Measurements from ENCODE around the gene ASTE1.
"Not testable (repeated sequence)": the region's sequence is repeated elsewhere in the genome, so short reads cannot be mapped to it uniquely, and the experiment has no call there.

Gene ASTE1

GRCh38 chr3:131026321-131027151 lies at the start of gene ASTE1, which contains the start of gene NEK11:
Gene ASTE1 (minus strand): TSS chr3:131026825. CDS start chr3:131025306, 1,519 bp downstream.
Gene NEK11 (plus strand): TSS chr3:131026877. CDS start chr3:131029709, 2,832 bp downstream.
- H3K27ac ChIP-seq (ENCODE audit: low read length): peak within 1 kb of the TSS; percentile 48
- H3K9ac ChIP-seq (ENCODE audit: low read depth, low read length): peak within 1 kb of the TSS; percentile 84; the same call in 1 of the 2 replicates

GRCh38 chr3:131075632-131076328 lies 49.2 kb upstream of the ASTE1 start:
- H3K27ac ChIP-seq (ENCODE audit: low read length): no peak overlapping the region
- H3K4me1 ChIP-seq (ENCODE audit: insufficient read depth, low read length): peaks cover 18% of the 10 kb centered on the region
- no peak overlapping the region for H3K4me3 ChIP-seq (ENCODE audit: low read length)
- no peaks in the 10 kb centered on the region for H3K36me3 ChIP-seq (ENCODE audit: insufficient read depth, low read depth, low read length)
- H3K9me3 ChIP-seq (ENCODE audit: insufficient read depth, low read depth, low read length): no peaks in the 10 kb centered on the region
- no peaks in the 10 kb centered on the region for H3K27me3 ChIP-seq (ENCODE audit: insufficient read depth, low read length)
- no peak overlapping the region for H3K9ac ChIP-seq (ENCODE audit: low read depth, low read length)

More at GRCh38 chr3:131026321-131027151, at the start of gene ASTE1, which contains the start of gene NEK11:
- Histone ChIP-seq H3K4me3 (ENCODE audit: low read length) (peak within 1 kb of the TSS; percentile 87), H3K27me3 (ENCODE audit: insufficient read depth, low read length) (no peaks in the 10 kb centered on the region), H3K36me3 (ENCODE audit: insufficient read depth, low read depth, low read length) (peaks cover 18% of the 10 kb centered on the region; the same call in 1 of the 2 replicates), H3K4me1 (ENCODE audit: insufficient read depth, low read length) (no peaks in the 10 kb centered on the region), H3K9me3 (ENCODE audit: insufficient read depth, low read depth, low read length) (no peaks in the 10 kb centered on the region)

- H3K9ac ChIP-seq (ENCODE audit: low read depth, low read length): no peak overlapping the region
- H3K4me3 ChIP-seq (ENCODE audit: low read length): no peak overlapping the region
- H3K27ac ChIP-seq (ENCODE audit: low read length): no peak overlapping the region
- no peaks in the 10 kb centered on the region for H3K27me3 ChIP-seq (ENCODE audit: insufficient read depth, low read length)
- peaks cover 13% of the 10 kb centered on the region for H3K4me1 ChIP-seq (ENCODE audit: insufficient read depth, low read length)
- H3K9me3 ChIP-seq (ENCODE audit: insufficient read depth, low read depth, low read length): no peaks in the 10 kb centered on the region
- no peaks in the 10 kb centered on the region for H3K36me3 ChIP-seq (ENCODE audit: insufficient read depth, low read depth, low read length)
Measured at GRCh38 chr3:131072845-131073244, 46.2 kb upstream of the ASTE1 start.

- Histone ChIP-seq H3K4me1 (ENCODE audit: insufficient read depth, low read length) (peaks cover 5% of the 10 kb centered on the region; the same call in 1 of the 2 replicates), H3K36me3 (ENCODE audit: insufficient read depth, low read depth, low read length) (no peaks in the 10 kb centered on the region), H3K9me3 (ENCODE audit: insufficient read depth, low read depth, low read length) (no peaks in the 10 kb centered on the region), H3K9ac (ENCODE audit: low read depth, low read length) (no peak overlapping the region), H3K4me3 (ENCODE audit: low read length) (no peak overlapping the region), H3K27me3 (ENCODE audit: insufficient read depth, low read length) (no peaks in the 10 kb centered on the region), H3K27ac (ENCODE audit: low read length) (no peak overlapping the region)
Measured at GRCh38 chr3:131072099-131072559, 45.5 kb upstream of the ASTE1 start.

- H3K9ac ChIP-seq (ENCODE audit: low read depth, low read length): no peak overlapping the region
- no peaks in the 10 kb centered on the region for H3K36me3 ChIP-seq (ENCODE audit: insufficient read depth, low read depth, low read length)
- no peaks in the 10 kb centered on the region for H3K27me3 ChIP-seq (ENCODE audit: insufficient read depth, low read length)
- H3K4me1 ChIP-seq (ENCODE audit: insufficient read depth, low read length): no peaks in the 10 kb centered on the region
- H3K4me3 ChIP-seq (ENCODE audit: low read length): no peak overlapping the region
- no peak overlapping the region for H3K27ac ChIP-seq (ENCODE audit: low read length)
- H3K9me3 ChIP-seq (ENCODE audit: insufficient read depth, low read depth, low read length): no peaks in the 10 kb centered on the region
Measured at GRCh38 chr3:131067983-131068382, 41.4 kb upstream of the ASTE1 start.

- Histone ChIP-seq H3K9me3 (ENCODE audit: insufficient read depth, low read depth, low read length) (no peaks in the 10 kb centered on the region), H3K4me1 (ENCODE audit: insufficient read depth, low read length) (no peaks in the 10 kb centered on the region), H3K27ac (ENCODE audit: low read length) (no peak overlapping the region), H3K36me3 (ENCODE audit: insufficient read depth, low read depth, low read length) (no peaks in the 10 kb centered on the region), H3K27me3 (ENCODE audit: insufficient read depth, low read length) (no peaks in the 10 kb centered on the region), H3K9ac (ENCODE audit: low read depth, low read length) (no peak overlapping the region), H3K4me3 (ENCODE audit: low read length) (no peak overlapping the region)
Measured at GRCh38 chr3:131053043-131053859, 26.6 kb upstream of the ASTE1 start.

GRCh38 chr3:131050001-131050400 lies 23.4 kb upstream of the ASTE1 start:
- Histone ChIP-seq H3K4me3 (ENCODE audit: low read length) (no peak overlapping the region), H3K9ac (ENCODE audit: low read depth, low read length) (no peak overlapping the region), H3K4me1 (ENCODE audit: insufficient read depth, low read length) (no peaks in the 10 kb centered on the region), H3K9me3 (ENCODE audit: insufficient read depth, low read depth, low read length) (no peaks in the 10 kb centered on the region), H3K36me3 (ENCODE audit: insufficient read depth, low read depth, low read length) (no peaks in the 10 kb centered on the region), H3K27me3 (ENCODE audit: insufficient read depth, low read length) (no peaks in the 10 kb centered on the region), H3K27ac (ENCODE audit: low read length) (no peak overlapping the region)

GRCh38 chr3:131048030-131048429 lies 21.4 kb upstream of the ASTE1 start:
- no peaks in the 10 kb centered on the region for H3K36me3 ChIP-seq (ENCODE audit: insufficient read depth, low read depth, low read length)
- H3K9ac ChIP-seq (ENCODE audit: low read depth, low read length): no peak overlapping the region
- no peak overlapping the region for H3K27ac ChIP-seq (ENCODE audit: low read length)
- no peaks in the 10 kb centered on the region for H3K27me3 ChIP-seq (ENCODE audit: insufficient read depth, low read length)
- H3K4me3 ChIP-seq (ENCODE audit: low read length): no peak overlapping the region
- no peaks in the 10 kb centered on the region for H3K4me1 ChIP-seq (ENCODE audit: insufficient read depth, low read length)
- no peaks in the 10 kb centered on the region for H3K9me3 ChIP-seq (ENCODE audit: insufficient read depth, low read depth, low read length)

GRCh38 chr3:131047582-131047981 lies 21.0 kb upstream of the ASTE1 start:
- no peak overlapping the region for H3K4me3 ChIP-seq (ENCODE audit: low read length)
- no peaks in the 10 kb centered on the region for H3K4me1 ChIP-seq (ENCODE audit: insufficient read depth, low read length)
- no peak overlapping the region for H3K27ac ChIP-seq (ENCODE audit: low read length)
- H3K9me3 ChIP-seq (ENCODE audit: insufficient read depth, low read depth, low read length): no peaks in the 10 kb centered on the region
- no peak overlapping the region for H3K9ac ChIP-seq (ENCODE audit: low read depth, low read length)
- H3K36me3 ChIP-seq (ENCODE audit: insufficient read depth, low read depth, low read length): no peaks in the 10 kb centered on the region
- H3K27me3 ChIP-seq (ENCODE audit: insufficient read depth, low read length): no peaks in the 10 kb centered on the region

GRCh38 chr3:131042271-131042985 lies 15.8 kb upstream of the ASTE1 start:
- not testable (repeated sequence) for H3K9me3 ChIP-seq (ENCODE audit: insufficient read depth, low read depth, low read length); H3K27me3 ChIP-seq (ENCODE audit: insufficient read depth, low read length); H3K4me3 ChIP-seq (ENCODE audit: low read length); H3K4me1 ChIP-seq (ENCODE audit: insufficient read depth, low read length); H3K36me3 ChIP-seq (ENCODE audit: insufficient read depth, low read depth, low read length); H3K9ac ChIP-seq (ENCODE audit: low read depth, low read length); H3K27ac ChIP-seq (ENCODE audit: low read length)

- no peak overlapping the region for H3K27ac ChIP-seq (ENCODE audit: low read length)
- H3K9me3 ChIP-seq (ENCODE audit: insufficient read depth, low read depth, low read length): no peaks in the 10 kb centered on the region
- no peaks in the 10 kb centered on the region for H3K36me3 ChIP-seq (ENCODE audit: insufficient read depth, low read depth, low read length)
- no peaks in the 10 kb centered on the region for H3K27me3 ChIP-seq (ENCODE audit: insufficient read depth, low read length)
- no peaks in the 10 kb centered on the region for H3K4me1 ChIP-seq (ENCODE audit: insufficient read depth, low read length)
- no peak overlapping the region for H3K4me3 ChIP-seq (ENCODE audit: low read length)
- no peak overlapping the region for H3K9ac ChIP-seq (ENCODE audit: low read depth, low read length)
Measured at GRCh38 chr3:131038326-131038725, 11.7 kb upstream of the ASTE1 start.
